ENCODE measurements around the gene MFAP5. TPM values are rescaled to one million over a fixed set of nuclear protein-coding genes. Genes with fewer than 3 reads are reported as not detected.
"Not testable (repeated sequence)": the region's sequence is repeated elsewhere in the genome, so short reads cannot be mapped to it uniquely, and the experiment has no call there.

MFAP5 gene
- polyA plus RNA-seq, 2 of the 4 experiments (the other 2 are of a cell fraction), result 0.40 TPM

- WGBS (ENCODE audit: missing lambda C conversion rate), result 62% methylated on average over 4 of the region's 4 CpGs
- POLR2A ChIA-PET, result no interaction called here
- ATAC-seq, result no peak
- H3K27ac ChIP-seq, result peak overlapping the region; percentile 9 to 13; a peak in 1 of 6 replicates
- H3K9me3 ChIP-seq, result peaks cover 4% of the 10 kb centered on the region; the same call in 1 of the 3 replicates
- no peak overlapping the region for H3K4me3 ChIP-seq
- TF ChIP-seq ZFP36 (IDR thresholded peaks at IDR 0.05; ENCODE audit: borderline replicate concordance, partially characterized antibody), result no peak
- no peak for TF ChIP-seq POLR2AphosphoS2 (conservative IDR thresholded peaks at IDR 0.05; ENCODE audit: low read length)
- no peak for TF ChIP-seq JUNB (IDR thresholded peaks at IDR 0.05)
- TF ChIP-seq HOXB5 (CRISPR knock-in tag; IDR thresholded peaks at IDR 0.05), result no peak
- no peak for TF ChIP-seq CHD2 (IDR thresholded peaks at IDR 0.05; ENCODE audit: low read length, partially characterized antibody)
- TF ChIP-seq KDM1A (IDR thresholded peaks at IDR 0.05; ENCODE audit: low read depth), result no peak
- TF ChIP-seq MAZ (IDR thresholded peaks at IDR 0.05; ENCODE audit: borderline replicate concordance, low read depth, low read length), result no peak
- TF ChIP-seq HDAC2 (IDR thresholded peaks at IDR 0.05), result no peak
- no peak for TF ChIP-seq GATA3 (IDR thresholded peaks at IDR 0.05; ENCODE audit: borderline replicate concordance)
- TF ChIP-seq MAX (IDR thresholded peaks at IDR 0.05), result no peak
- TF ChIP-seq CBX8 (IDR thresholded peaks at IDR 0.05), result no peak
- TF ChIP-seq CHD4 (IDR thresholded peaks at IDR 0.05; ENCODE audit: borderline replicate concordance), result no peak
- TF ChIP-seq SREBF2 (IDR thresholded peaks at IDR 0.05), result no peak
- TF ChIP-seq RARB (CRISPR knock-in tag; IDR thresholded peaks at IDR 0.05), result no peak
- TF ChIP-seq EHF (CRISPR knock-in tag; IDR thresholded peaks at IDR 0.05), result no peak
- TF ChIP-seq USF2 (IDR thresholded peaks at IDR 0.05), result no peak
- FAIRE-seq, result no peak
- no peak for DNase-seq (ENCODE audit: low read depth in 1 of 2, low spot score in 1 of 2)
- H3K4me2 ChIP-seq, result no peak overlapping the region
- peaks cover 23% of the 10 kb centered on the region for H3K4me1 ChIP-seq
- CTCF ChIA-PET, result interaction anchor here (1.0 to 1.6 kb wide), 2 partner anchors 12 to 14 kb away, joined by 3 to 4 read pairs; no protein-coding TSS in a partner anchor
These were observed 40.0 kb downstream of the MFAP5 start for GRCh38 chr12:8622646-8623045.

GRCh38 chr12:8615206-8615605, 47.4 kb downstream of the MFAP5 start:
- ATAC-seq, result no peak
- FAIRE-seq, result no peak
- no peaks in the 10 kb centered on the region for H3K9me3 ChIP-seq
- H3K4me1 ChIP-seq, result peaks cover 34% of the 10 kb centered on the region
- H3K27ac ChIP-seq, result peak overlapping the region; percentile 22 to 24; a peak in 1 of 6 replicates
- 75% methylated on average over 6 of the region's 6 CpGs for WGBS (ENCODE audit: missing lambda C conversion rate)
- no peak overlapping the region for H3K4me2 ChIP-seq
- TF ChIP-seq MAZ (IDR thresholded peaks at IDR 0.05; ENCODE audit: borderline replicate concordance, low read depth, low read length), result no peak
- TF ChIP-seq SMC3 (IDR thresholded peaks at IDR 0.05), result no peak
- no peak for TF ChIP-seq CBX8 (IDR thresholded peaks at IDR 0.05)
- TF ChIP-seq USF2 (IDR thresholded peaks at IDR 0.05), result no peak
- TF ChIP-seq PHF8 (IDR thresholded peaks at IDR 0.05; ENCODE audit: borderline replicate concordance, low read depth), result no peak
- TF ChIP-seq EHMT2 (IDR thresholded peaks at IDR 0.05; ENCODE audit: low read depth), result no peak
- TF ChIP-seq KDM1A (IDR thresholded peaks at IDR 0.05; ENCODE audit: low read depth), result no peak
- no peak for TF ChIP-seq HOXB13 (CRISPR knock-in tag; IDR thresholded peaks at IDR 0.05; ENCODE audit: low read depth)
- POLR2A ChIA-PET, result no interaction called here
- no peak overlapping the region for H3K4me3 ChIP-seq
- CTCF ChIA-PET, result no interaction called here
- no peak for DNase-seq (ENCODE audit: low read depth in 1 of 2, low spot score in 1 of 2)

- H3K4me3 ChIP-seq; H3K9me3 ChIP-seq; ATAC-seq; H3K4me2 ChIP-seq; FAIRE-seq; H3K27ac ChIP-seq; POLR2A ChIA-PET; DNase-seq (ENCODE audit: low read depth in 1 of 2, low spot score in 1 of 2): not testable (repeated sequence)
- WGBS (ENCODE audit: missing lambda C conversion rate), result 84% methylated on average over 1 of the region's 1 CpG
- CTCF ChIA-PET, result interaction anchor here (1.7 to 7.0 kb wide), 2 partner anchors 71 to 300 kb away, joined by 3 to 68 read pairs; partner anchors contain the start of gene PHC1
- peaks cover 29% of the 10 kb centered on the region for H3K4me1 ChIP-seq
These were observed 48.7 kb downstream of the MFAP5 start for GRCh38 chr12:8613881-8614280.

GRCh38 chr12:8612629-8613028, 50.0 kb downstream of the MFAP5 start, which contains the start of gene AICDA:
AICDA (minus strand) TSS chr12:8612859; CDS start chr12:8612767, 92 bp downstream.
- 7% methylated on average over 2 of the region's 2 CpGs for WGBS (ENCODE audit: missing lambda C conversion rate)
- POLR2A ChIA-PET, result no interaction called here
- no peak within 1 kb of the TSS for H3K4me3 ChIP-seq
- FAIRE-seq (no peak), ATAC-seq (no peak), DNase-seq (ENCODE audit: low read depth in 1 of 2, low spot score in 1 of 2) (no peak)
- no peak within 1 kb of the TSS; a peak in 1 of 6 replicates for H3K27ac ChIP-seq
- H3K4me2 ChIP-seq, result no peak within 1 kb of the TSS
- CTCF ChIA-PET, result interaction anchor here (1.5 to 7.0 kb wide), 3 partner anchors 69 to 301 kb away, joined by 3 to 68 read pairs (median 3); partner anchors contain the start of gene PHC1
- peaks cover 17% of the 10 kb centered on the region for H3K4me1 ChIP-seq
- no peaks in the 10 kb centered on the region for H3K9me3 ChIP-seq
- no peak for TF ChIP-seq JUN (IDR thresholded peaks at IDR 0.05)
- TF ChIP-seq BHLHE40 (IDR thresholded peaks at IDR 0.05; ENCODE audit: low read depth, low read length), result no peak
- TF ChIP-seq REST (IDR thresholded peaks at IDR 0.05), result no peak
- TF ChIP-seq EP300 (IDR thresholded peaks at IDR 0.05), result no peak
- TF ChIP-seq FOXS1 (CRISPR knock-in tag; IDR thresholded peaks at IDR 0.05), result no peak

Data from A549 (cell line).